HEK293 (cell line): Measurements from ENCODE around the gene CCDC146.
"Not testable (repeated sequence)": the region's sequence is repeated elsewhere in the genome, so short reads cannot be mapped to it uniquely, and the experiment has no call there.

Experiments
- CTCF ChIA-PET: fragments of 350-600 bp; formaldehyde crosslinking; extraction: SDS; loops from one replicate; lab custom pipeline; 2021; ENCODE audit warnings: antibody characterized with exemption; lab: Yijun Ruan, JAX
- POLR2A ChIA-PET: fragments of 300-600 bp; formaldehyde crosslinking; extraction: SDS; loops from one replicate; lab custom pipeline; 2020; ENCODE audit warnings: antibody characterized with exemption, inconsistent platforms; lab: Yijun Ruan, JAX
- H3K27ac ChIP-seq: fragments of 200-500 bp; sonication (Bioruptor generic); 2 replicates; pipeline ENCODE4 v1.5.1; 2014; ENCODE audit warnings: low read depth, low read length, control low read depth, inconsistent platforms; ENCODE audit errors: extremely low read depth
- H3K36me3 ChIP-seq, 2 experiments: fragments of 200-500 bp in 1 of 2; sonication (Bioruptor generic) in 1 of 2; 1 replicate in 1 of 2; 2 replicates in 1 of 2; pipeline ENCODE4 v1.5.1; 2014 to 2017; ENCODE audit warnings: inconsistent platforms in 2 of 2, low read length in 2 of 2; ENCODE audit not compliant: control insufficient read depth in 2 of 2, insufficient read depth in 1 of 2
- H3K4me1 ChIP-seq: fragments of 200-500 bp; sonication (Bioruptor generic); 2 replicates; pipeline ENCODE4 v1.5.1; 2014; ENCODE audit warnings: mild to moderate bottlenecking, low read length, inconsistent platforms; ENCODE audit not compliant: control insufficient read depth, insufficient read depth
- H3K4me3 ChIP-seq: 2 replicates; pipeline ENCODE4 v1.5.1; 2011; ENCODE audit warnings: low read depth, mild to moderate bottlenecking, control low read depth, low read length, moderate library complexity
- H3K9me3 ChIP-seq: fragments of 200-500 bp; sonication (Bioruptor generic); 2 replicates; pipeline ENCODE4 v1.5.1; 2014; ENCODE audit warnings: low read depth, low read length, inconsistent platforms; ENCODE audit not compliant: control insufficient read depth, insufficient read depth
- AEBP2 ChIP-seq: fragments of 450-650 bp; formaldehyde crosslinking; IDR thresholded peaks from 2 replicates; pipeline ENCODE4 v1.5.1; 2016; ENCODE audit warnings: missing biosample characterization, missing genetic modification characterization, borderline replicate concordance
- BCL6B ChIP-seq: fragments of 450-650 bp; formaldehyde crosslinking; IDR thresholded peaks from 2 replicates; pipeline ENCODE4 v1.5.1; 2017; ENCODE audit warnings: missing biosample characterization, missing genetic modification characterization
- KLF10 ChIP-seq: fragments of 450-650 bp; IDR thresholded peaks from 2 replicates; pipeline ENCODE4 v1.5.1; 2018; ENCODE audit warnings: missing biosample characterization, mild to moderate bottlenecking, missing genetic modification characterization
- PRDM1 ChIP-seq: fragments of 450-650 bp; formaldehyde crosslinking; IDR thresholded peaks from 2 replicates; pipeline ENCODE4; 2016; ENCODE audit warnings: missing biosample characterization, missing genetic modification characterization
- PRDM2 ChIP-seq: fragments of 450-650 bp; formaldehyde crosslinking; IDR thresholded peaks from 2 replicates; pipeline ENCODE4 v1.5.1; 2016; ENCODE audit warnings: missing biosample characterization, missing genetic modification characterization, borderline replicate concordance
- ZNF37A ChIP-seq: fragments of 450-650 bp; IDR thresholded peaks from 2 replicates; pipeline ENCODE4 v1.5.1; 2018; ENCODE audit warnings: missing biosample characterization, missing genetic modification characterization
- ZNF394 ChIP-seq: fragments of 450-650 bp; formaldehyde crosslinking; IDR thresholded peaks from 2 replicates; pipeline ENCODE4 v1.5.1; 2016; ENCODE audit warnings: missing biosample characterization, missing genetic modification characterization, mild to moderate bottlenecking, moderate library complexity, borderline replicate concordance
- ZNF423 ChIP-seq: fragments of 450-650 bp; formaldehyde crosslinking; IDR thresholded peaks from 2 replicates; pipeline ENCODE4 v1.5.1; 2016; ENCODE audit warnings: missing biosample characterization, missing genetic modification characterization
- ZNF488 ChIP-seq: fragments of 450-650 bp; formaldehyde crosslinking; IDR thresholded peaks from 2 replicates; pipeline ENCODE4 v1.5.1; 2016; ENCODE audit warnings: missing biosample characterization, missing genetic modification characterization
- ZNF571 ChIP-seq: fragments of 450-650 bp; formaldehyde crosslinking; IDR thresholded peaks from 2 replicates; pipeline ENCODE4 v1.5.0; 2017; ENCODE audit warnings: missing biosample characterization, missing genetic modification characterization
- ZNF596 ChIP-seq: fragments of 450-650 bp; IDR thresholded peaks from 2 replicates; pipeline ENCODE4 v1.5.0; 2018; ENCODE audit warnings: missing biosample characterization, mild to moderate bottlenecking, missing genetic modification characterization, moderate library complexity
- ZNF645 ChIP-seq: fragments of 450-650 bp; formaldehyde crosslinking; IDR thresholded peaks from 2 replicates; pipeline ENCODE4; 2016; ENCODE audit warnings: missing biosample characterization, missing genetic modification characterization
- ZNF701 ChIP-seq: fragments of 450-650 bp; formaldehyde crosslinking; IDR thresholded peaks from 2 replicates; pipeline ENCODE4 v1.5.1; 2016; ENCODE audit warnings: missing biosample characterization, missing genetic modification characterization
- ZNF704 ChIP-seq: fragments of 450-650 bp; formaldehyde crosslinking; IDR thresholded peaks from 2 replicates; pipeline ENCODE4 v1.5.1; 2016; ENCODE audit warnings: missing biosample characterization, missing genetic modification characterization
- ZNF776 ChIP-seq: fragments of 450-650 bp; formaldehyde crosslinking; IDR thresholded peaks from 2 replicates; pipeline ENCODE4 v1.5.0; 2017; ENCODE audit warnings: missing biosample characterization, missing genetic modification characterization, borderline replicate concordance

Gene CCDC146

GRCh38 chr7:77223261-77223660 is 100.8 kb downstream of the CCDC146 start:
- CTCF ChIA-PET, result interaction anchor here (0.6 kb wide), 1 partner anchor 23 kb away, joined by 3 read pairs; no protein-coding TSS in a partner anchor
- Histone ChIP-seq H3K9me3 (no peaks in the 10 kb centered on the region), H3K4me3 (no peak overlapping the region), H3K27ac (no peak overlapping the region), H3K36me3 (no peaks in the 10 kb centered on the region), H3K4me1 (no peaks in the 10 kb centered on the region)
- POLR2A ChIA-PET, result no interaction called here
- TF ChIP-seq ZNF704 (tag by site-specific recombination), result no peak
- TF ChIP-seq KLF10, result no peak

- Histone ChIP-seq H3K4me3 (no peak overlapping the region), H3K27ac (no peak overlapping the region), H3K4me1 (no peaks in the 10 kb centered on the region), H3K36me3 (no peaks in the 10 kb centered on the region), H3K9me3 (no peaks in the 10 kb centered on the region)
- POLR2A ChIA-PET, result no interaction called here
- no peak for TF ChIP-seq ZNF37A (tag by site-specific recombination)
- TF ChIP-seq PRDM1 (tag by site-specific recombination), result 0 out of 2 replicates have a peak, but pooled peaks have one; percentile 1
- TF ChIP-seq, all 188 proteins: peak for 1
- CTCF ChIA-PET, result no interaction called here
Measured at GRCh38 chr7:77226357-77226839, 104.0 kb downstream of the CCDC146 start.

- H3K4me1 ChIP-seq, H3K36me3 ChIP-seq, POLR2A ChIA-PET, H3K9me3 ChIP-seq, CTCF ChIA-PET, H3K27ac ChIP-seq, H3K4me3 ChIP-seq: not testable (repeated sequence)
Measured at GRCh38 chr7:77228795-77229194, 106.4 kb downstream of the CCDC146 start.

- ChIA-PET CTCF (interaction anchor here (1.1 to 1.2 kb wide), 2 partner anchors 13 to 15 kb away, joined by 4 read pairs; no protein-coding TSS in a partner anchor), POLR2A (no interaction called here)
- Histone ChIP-seq H3K4me1 (no peaks in the 10 kb centered on the region), H3K4me3 (no peak overlapping the region), H3K36me3 (no peaks in the 10 kb centered on the region), H3K9me3 (no peaks in the 10 kb centered on the region), H3K27ac (no peak overlapping the region)
- TF ChIP-seq ZNF645 (tag by site-specific recombination), result no peak
- TF ChIP-seq ZNF571 (tag by site-specific recombination), result no peak
- TF ChIP-seq ZNF394 (tag by site-specific recombination), result no peak
- no peak for TF ChIP-seq ZNF701 (tag by site-specific recombination)
- no peak for TF ChIP-seq ZNF776 (tag by site-specific recombination)
- TF ChIP-seq ZNF488, result no peak
- no peak for TF ChIP-seq ZNF423 (tag by site-specific recombination)
- no peak for TF ChIP-seq PRDM2 (tag by site-specific recombination)
- TF ChIP-seq BCL6B (tag by site-specific recombination), result no peak
- TF ChIP-seq AEBP2 (tag by site-specific recombination), result no peak
- TF ChIP-seq ZNF596 (tag by site-specific recombination), result no peak
Measured at GRCh38 chr7:77232467-77232866, 110.1 kb downstream of the CCDC146 start.
